ENCODE measurements around the gene KNTC1.

KNTC1 gene

DNA sequence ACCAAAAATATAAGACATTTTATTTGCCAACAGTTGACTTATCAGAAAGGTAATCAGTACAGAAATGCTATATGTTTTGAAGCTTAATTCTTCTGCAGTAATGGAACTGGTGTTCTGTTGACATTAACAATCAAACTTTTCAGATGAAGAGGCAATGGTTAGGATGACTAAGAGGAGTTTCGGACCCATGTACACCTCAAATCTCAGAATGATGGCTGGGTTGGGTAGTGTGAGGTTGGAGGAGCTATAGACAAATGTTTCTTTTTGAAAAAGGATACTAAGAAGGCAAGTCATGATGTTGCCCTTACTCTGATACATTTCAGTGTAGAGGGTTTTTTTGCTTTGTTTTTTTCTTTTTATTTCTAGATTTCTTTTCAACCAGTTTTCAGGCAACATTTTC lies 66.9 kb downstream of the KNTC1 start:
- Histone ChIP-seq H3K4me1 (ENCODE audit: insufficient read depth, low read length, severe bottlenecking) (no peaks in the 10 kb centered on the region), H3F3A (ENCODE audit: insufficient read depth, low read length) (no peaks in the 10 kb centered on the region), H3K4me3 (ENCODE audit: low read depth, low read length, poor library complexity, severe bottlenecking) (no peak overlapping the region), H2AFZ (ENCODE audit: low read length) (no peak overlapping the region), H3K9ac (ENCODE audit: low read length) (no peak overlapping the region), H3K4me2 (ENCODE audit: low read length) (no peak overlapping the region), H4K20me1 (ENCODE audit: insufficient read depth, low read length) (no peaks in the 10 kb centered on the region), H3K9me3 (ENCODE audit: low read length) (no peaks in the 10 kb centered on the region), H3K9me2 (ENCODE audit: low read depth, low read length) (no peaks in the 10 kb centered on the region), H3K27ac (ENCODE audit: low read depth, low read length, poor library complexity, severe bottlenecking) (no peak overlapping the region), H3K36me3 (ENCODE audit: insufficient read depth, low read length) (peaks cover 71% of the 10 kb centered on the region), H3K79me2 (ENCODE audit: insufficient read depth, low read length) (no peaks in the 10 kb centered on the region), H3K27me3 (ENCODE audit: insufficient read depth, low read length) (no peaks in the 10 kb centered on the region)
- TF ChIP-seq, protein P1, sequence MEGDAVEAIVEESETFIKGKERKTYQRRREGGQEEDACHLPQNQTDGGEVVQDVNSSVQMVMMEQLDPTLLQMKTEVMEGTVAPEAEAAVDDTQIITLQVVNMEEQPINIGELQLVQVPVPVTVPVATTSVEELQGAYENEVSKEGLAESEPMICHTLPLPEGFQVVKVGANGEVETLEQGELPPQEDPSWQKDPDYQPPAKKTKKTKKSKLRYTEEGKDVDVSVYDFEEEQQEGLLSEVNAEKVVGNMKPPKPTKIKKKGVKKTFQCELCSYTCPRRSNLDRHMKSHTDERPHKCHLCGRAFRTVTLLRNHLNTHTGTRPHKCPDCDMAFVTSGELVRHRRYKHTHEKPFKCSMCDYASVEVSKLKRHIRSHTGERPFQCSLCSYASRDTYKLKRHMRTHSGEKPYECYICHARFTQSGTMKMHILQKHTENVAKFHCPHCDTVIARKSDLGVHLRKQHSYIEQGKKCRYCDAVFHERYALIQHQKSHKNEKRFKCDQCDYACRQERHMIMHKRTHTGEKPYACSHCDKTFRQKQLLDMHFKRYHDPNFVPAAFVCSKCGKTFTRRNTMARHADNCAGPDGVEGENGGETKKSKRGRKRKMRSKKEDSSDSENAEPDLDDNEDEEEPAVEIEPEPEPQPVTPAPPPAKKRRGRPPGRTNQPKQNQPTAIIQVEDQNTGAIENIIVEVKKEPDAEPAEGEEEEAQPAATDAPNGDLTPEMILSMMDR (IDR thresholded peaks at IDR 0.05; ENCODE audit: low read length): no peak
- no peak for TF ChIP-seq EZH2 (IDR thresholded peaks at IDR 0.05; ENCODE audit: borderline replicate concordance, low read length)

DNA sequence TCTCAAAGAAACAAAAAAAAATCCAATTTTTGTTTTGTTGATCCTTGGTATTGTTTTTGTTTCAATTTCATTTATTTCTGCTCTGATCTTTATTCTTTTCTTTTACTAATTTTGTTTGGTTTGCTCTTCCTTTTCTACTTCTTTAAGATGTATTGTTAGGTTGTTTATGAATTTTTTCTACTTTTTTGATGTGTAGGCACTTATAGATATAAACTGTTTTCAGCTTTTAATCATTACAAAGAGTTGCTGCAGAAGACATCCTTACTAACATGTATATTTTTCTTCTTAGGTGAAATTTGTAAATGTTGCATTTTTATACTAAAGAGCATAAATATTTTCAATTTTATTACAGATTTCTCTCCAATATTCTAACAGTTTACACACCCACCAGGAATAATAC lies 69.8 kb downstream of the KNTC1 start:
- no peak overlapping the region for H3K4me3 ChIP-seq (ENCODE audit: low read depth, low read length, poor library complexity, severe bottlenecking)
- H3F3A ChIP-seq (ENCODE audit: insufficient read depth, low read length): no peaks in the 10 kb centered on the region
- no peak overlapping the region for H3K4me2 ChIP-seq (ENCODE audit: low read length)
- H3K9me2 ChIP-seq (ENCODE audit: low read depth, low read length): no peaks in the 10 kb centered on the region
- H3K9ac ChIP-seq (ENCODE audit: low read length): no peak overlapping the region
- TF ChIP-seq, protein P1 (IDR thresholded peaks at IDR 0.05; ENCODE audit: low read length): no peak
- TF ChIP-seq EZH2 (IDR thresholded peaks at IDR 0.05; ENCODE audit: borderline replicate concordance, low read length): no peak
- H3K36me3 ChIP-seq (ENCODE audit: insufficient read depth, low read length): peaks cover 79% of the 10 kb centered on the region
- H3K79me2 ChIP-seq (ENCODE audit: insufficient read depth, low read length): no peaks in the 10 kb centered on the region
- no peaks in the 10 kb centered on the region for H3K4me1 ChIP-seq (ENCODE audit: insufficient read depth, low read length, severe bottlenecking)
- H2AFZ ChIP-seq (ENCODE audit: low read length): no peak overlapping the region
- H3K9me3 ChIP-seq (ENCODE audit: low read length): no peaks in the 10 kb centered on the region
- no peaks in the 10 kb centered on the region for H4K20me1 ChIP-seq (ENCODE audit: insufficient read depth, low read length)
- H3K27me3 ChIP-seq (ENCODE audit: insufficient read depth, low read length): no peaks in the 10 kb centered on the region
- no peak overlapping the region for H3K27ac ChIP-seq (ENCODE audit: low read depth, low read length, poor library complexity, severe bottlenecking)

DNA sequence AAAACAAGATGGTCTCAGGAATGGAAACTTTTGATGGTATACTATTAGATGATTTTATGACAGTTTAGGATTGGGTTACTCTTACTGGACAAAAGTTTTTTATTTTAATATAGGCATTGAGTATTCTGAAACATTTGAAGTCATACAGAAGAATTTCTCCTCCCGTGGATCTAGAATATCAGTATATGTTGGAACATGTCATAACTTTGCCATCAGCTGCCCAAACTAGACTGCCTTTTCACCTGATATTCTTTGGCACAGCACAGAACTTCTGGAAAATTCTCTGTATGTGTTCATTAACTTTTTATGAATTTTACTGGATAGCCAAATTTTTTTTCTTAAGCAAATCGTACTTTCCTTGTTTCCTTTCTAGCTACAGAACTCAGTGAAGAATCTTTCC lies 75.4 kb downstream of the KNTC1 start:
- no peaks in the 10 kb centered on the region for H3K27me3 ChIP-seq (ENCODE audit: insufficient read depth, low read length)
- no peaks in the 10 kb centered on the region for H3K4me1 ChIP-seq (ENCODE audit: insufficient read depth, low read length, severe bottlenecking)
- no peak overlapping the region for H3K4me2 ChIP-seq (ENCODE audit: low read length)
- no peak overlapping the region for H2AFZ ChIP-seq (ENCODE audit: low read length)
- H3F3A ChIP-seq (ENCODE audit: insufficient read depth, low read length): no peaks in the 10 kb centered on the region
- TF ChIP-seq, protein P1 (IDR thresholded peaks at IDR 0.05; ENCODE audit: low read length): no peak
- no peak for TF ChIP-seq EZH2 (IDR thresholded peaks at IDR 0.05; ENCODE audit: borderline replicate concordance, low read length)
- H3K9me3 ChIP-seq (ENCODE audit: low read length): no peaks in the 10 kb centered on the region
- no peaks in the 10 kb centered on the region for H4K20me1 ChIP-seq (ENCODE audit: insufficient read depth, low read length)
- no peak overlapping the region for H3K27ac ChIP-seq (ENCODE audit: low read depth, low read length, poor library complexity, severe bottlenecking)
- peaks cover 80% of the 10 kb centered on the region for H3K36me3 ChIP-seq (ENCODE audit: insufficient read depth, low read length)
- H3K4me3 ChIP-seq (ENCODE audit: low read depth, low read length, poor library complexity, severe bottlenecking): no peak overlapping the region
- H3K79me2 ChIP-seq (ENCODE audit: insufficient read depth, low read length): no peaks in the 10 kb centered on the region
- no peak overlapping the region for H3K9ac ChIP-seq (ENCODE audit: low read length)
- H3K9me2 ChIP-seq (ENCODE audit: low read depth, low read length): no peaks in the 10 kb centered on the region

All from OCI-LY1 (cell line).